HCT116 (cell line): ENCODE data around the gene CALD1. TPM values are rescaled to one million over a fixed set of nuclear protein-coding genes. Genes with fewer than 3 reads are reported as not detected.
A peak's percentile ranks its signal among the peaks of the same experiment; 100 is the strongest.

Source experiments
- ATAC-seq: fragments of 200-7000 bp; cut with Tn5 transposase; 2 replicates; pipeline ENCODE4 v1.9.1; 2020; ENCODE audit warnings: mild to moderate bottlenecking, moderate library complexity
- BruUV-seq: library from RNA; stranded (reverse); fragments of 400-500 nt; replicated peaks from 2 replicates; lab custom pipeline; 2021; lab: Mats Ljungman, UMichigan
- CTCF ChIA-PET: fragments of 300-600 bp; sonication (Branson Sonifier 250); formaldehyde crosslinking; loops from one replicate; lab custom pipeline; 2021; ENCODE audit warnings: antibody characterized with exemption; lab: Charles Lee
- POLR2A ChIA-PET: fragments of 300-600, 350-600 bp; sonication (Branson Sonifier 250); formaldehyde crosslinking; loops from one replicate; lab custom pipeline; 2021; ENCODE audit warnings: antibody characterized with exemption; lab: Charles Lee
- RAD21 ChIA-PET, 2 experiments: fragments of 300-600 bp; sonication (Branson Sonifier 250); formaldehyde crosslinking; loops; one replicate each; lab custom pipeline; 2023; ENCODE audit warnings: low total read pairs in 2 of 2; ENCODE audit not compliant: uncharacterized antibody in 2 of 2, unreplicated experiment in 2 of 2, low non-redundant PET in 1 of 2; lab: Charles Lee
- DNase-seq: peaks from one replicate; pipeline ENCODE4 v3.0.0-alpha.2; 2010; ENCODE audit warnings: low read depth, low spot score
- H2AFZ ChIP-seq: fragments of 200-600 bp; shearing (Covaris generic), sonication (generic); 2 replicates; pipeline ENCODE4 v1.6.1; 2017; ENCODE audit warnings: low read depth, mixed run types, mixed read lengths, antibody characterized with exemption, low read length; ENCODE audit not compliant: poor library complexity, severe bottlenecking
- H3K27ac ChIP-seq: 2 replicates; pipeline ENCODE4 v1.5.1; 2012; ENCODE audit warnings: low read depth, low read length
- H3K27me3 ChIP-seq: fragments of 200-600 bp; sonication (generic); 2 replicates; pipeline ENCODE4 v1.6.1; 2016; ENCODE audit warnings: mixed run types, low read length, mixed read lengths; ENCODE audit not compliant: insufficient read depth
- H3K36me3 ChIP-seq, 2 experiments: fragments of 200-500 bp in 1 of 2; fragments of 200-600 bp in 1 of 2; sonication (Bioruptor generic) in 1 of 2; sonication (generic) in 1 of 2; 2 replicates each; pipeline versions ENCODE4 v1.5.1 to v1.6.1; 2014 to 2016; ENCODE audit warnings: low read length in 2 of 2, inconsistent platforms in 1 of 2, mixed read lengths in 1 of 2, mixed run types in 1 of 2; ENCODE audit not compliant: insufficient read depth in 2 of 2, control insufficient read depth in 1 of 2
- H3K4me1 ChIP-seq, 2 experiments: fragments of 200-600 bp in 1 of 2; sonication (generic) in 1 of 2; 2 replicates each; pipeline versions ENCODE4 v1.5.1 to v1.6.1; 2012 to 2017; ENCODE audit warnings: low read length in 2 of 2, inconsistent platforms in 1 of 2, mild to moderate bottlenecking in 1 of 2, mixed read lengths in 1 of 2, mixed run types in 1 of 2, moderate library complexity in 1 of 2; ENCODE audit not compliant: insufficient read depth in 2 of 2, control insufficient read depth in 1 of 2
- H3K4me2 ChIP-seq: fragments of 200-600 bp; sonication (generic); 2 replicates; pipeline ENCODE4 v1.6.1; 2017; ENCODE audit warnings: mixed run types, low read length, mixed read lengths
- H3K4me3 ChIP-seq, 2 experiments: fragments of 200-600 bp in 1 of 2; sonication (generic) in 1 of 2; replicated peaks in 1 of 2; 2 replicates each; pipeline ENCODE4 v1.5.1; 2011 to 2016; ENCODE audit warnings: low read length in 2 of 2, control low read depth in 1 of 2, low read depth in 1 of 2, mild to moderate bottlenecking in 1 of 2, mixed read lengths in 1 of 2, mixed run types in 1 of 2
- H3K79me2 ChIP-seq: fragments of 200-600 bp; sonication (generic); 2 replicates; pipeline ENCODE4 v1.6.1; 2017; ENCODE audit warnings: mild to moderate bottlenecking, mixed run types, low read length, moderate library complexity, mixed read lengths; ENCODE audit not compliant: insufficient read depth
- H3K9ac ChIP-seq: fragments of 200-600 bp; sonication (generic); 2 replicates; pipeline ENCODE4 v1.6.1; 2016; ENCODE audit warnings: low read length, mixed read lengths
- H3K9me2 ChIP-seq: fragments of 200-600 bp; sonication (generic), shearing (Covaris generic); 2 replicates; pipeline ENCODE4 v1.6.1; 2017; ENCODE audit warnings: mixed run types, mild to moderate bottlenecking, moderate library complexity; ENCODE audit not compliant: insufficient read depth
- H3K9me3 ChIP-seq, 2 experiments: fragments of 200-500 bp in 1 of 2; fragments of 200-600 bp in 1 of 2; sonication (Bioruptor generic) in 1 of 2; sonication (generic) in 1 of 2; 2 replicates each; pipeline ENCODE4 v1.6.1; 2014 to 2017; ENCODE audit warnings: low read length in 2 of 2, mixed read lengths in 2 of 2, inconsistent platforms in 1 of 2, low read depth in 1 of 2, mild to moderate bottlenecking in 1 of 2, mixed run types in 1 of 2, moderate library complexity in 1 of 2; ENCODE audit not compliant: control insufficient read depth in 1 of 2, insufficient read depth in 1 of 2
- H4K20me1 ChIP-seq: fragments of 200-600 bp; sonication (generic), shearing (Covaris generic); 2 replicates; pipeline ENCODE4 v1.6.1; 2017; ENCODE audit warnings: mixed run types, mild to moderate bottlenecking, moderate library complexity; ENCODE audit not compliant: insufficient read depth
- CTCF ChIP-seq, 3 experiments: fragments of 200-600 bp in 1 of 3; sonication (generic) in 1 of 3; IDR thresholded peaks in 2 of 3; conservative IDR thresholded peaks in 1 of 3; 2 replicates each; pipeline ENCODE4 v1.5.1; 2012 to 2017; ENCODE audit warnings: low read depth in 2 of 3, low read length in 2 of 3, antibody characterized with exemption in 1 of 3, borderline replicate concordance in 1 of 3, control low read depth in 1 of 3, mild to moderate bottlenecking in 1 of 3, mixed read lengths in 1 of 3, mixed run types in 1 of 3, moderate library complexity in 1 of 3; ENCODE audit not compliant: insufficient read depth in 1 of 3
- EGR1 ChIP-seq: IDR thresholded peaks from 2 replicates; pipeline ENCODE4 v1.6.1; 2012; ENCODE audit warnings: low read depth
- ELF1 ChIP-seq: IDR thresholded peaks from 2 replicates; pipeline ENCODE4 v1.6.1; 2012; ENCODE audit warnings: low read depth, borderline replicate concordance
- EZH2 ChIP-seq: fragments of 200-600 bp; sonication (generic); IDR thresholded peaks from 2 replicates; pipeline ENCODE4 v1.6.1; 2017; ENCODE audit warnings: antibody characterized with exemption, mixed run types
- FOSL1 ChIP-seq: IDR thresholded peaks from 2 replicates; pipeline ENCODE4 v1.6.1; 2012; ENCODE audit warnings: low read depth
- RAD21 ChIP-seq: IDR thresholded peaks from 2 replicates; pipeline ENCODE4 v1.6.1; 2012; ENCODE audit warnings: low read depth, mild to moderate bottlenecking
- REST ChIP-seq: IDR thresholded peaks from 2 replicates; pipeline ENCODE4 v1.6.1; 2012; ENCODE audit warnings: low read depth
- SRF ChIP-seq: IDR thresholded peaks from 2 replicates; pipeline ENCODE4 v1.6.1; 2012; ENCODE audit warnings: low read depth
- YY1 ChIP-seq: IDR thresholded peaks from 2 replicates; pipeline ENCODE4 v1.6.1; 2011; ENCODE audit warnings: low read length, low read depth, moderate library complexity, mild to moderate bottlenecking; ENCODE audit not compliant: insufficient replicate concordance; ENCODE audit errors: extremely low read depth
- ZFX ChIP-seq: fragments of 450-650 bp; IDR thresholded peaks from 2 replicates; pipeline ENCODE4 v1.6.1; 2017
- intact Hi-C: fragments of 100-400 bp; cut with micrococcal nuclease; formaldehyde crosslinking; loops from 2 replicates; pipeline ENCODE4 v1.10.0; 2022
- total RNA-seq: library from RNA; stranded (reverse); gene quantifications from one replicate; pipeline ENCODE4 v1.2.1, GENCODE V29; 2021; ENCODE audit not compliant: unreplicated experiment

The CALD1 gene
- total RNA-seq, 1 experiment from 2014 or later: 66.8 TPM

GRCh38 chr7:134750083-134751062 is 29.1 kb upstream of the CALD1 start:
- intact Hi-C loops: loop anchor here (10.0 kb wide), 1 partner anchor 204 kb away; no protein-coding TSS in a partner anchor
- no peaks in the 10 kb centered on the region for H3K9me3 ChIP-seq
- H2AFZ ChIP-seq: no peak overlapping the region
- no peaks in the 10 kb centered on the region for H3K9me2 ChIP-seq
- no peak for TF ChIP-seq REST
- TF ChIP-seq EZH2: no peak
- no peak for TF ChIP-seq ZFX
- peak; percentile 41 to 89 (median 89); a peak in 5 of 6 replicates for TF ChIP-seq CTCF (IDR thresholded peaks at IDR 0.05 in 2 of 3, conservative IDR thresholded peaks at IDR 0.05 in 1 of 3; ENCODE audit: borderline replicate concordance in 1 of 3, insufficient read depth in 1 of 3, low read depth in 2 of 3, low read length in 2 of 3)
- TF ChIP-seq RAD21: peak; percentile 51
- TF ChIP-seq EGR1: no peak
- no peak for TF ChIP-seq FOSL1
- no peak for TF ChIP-seq ELF1
- TF ChIP-seq SRF: no peak
- no peak for TF ChIP-seq YY1
- TF ChIP-seq, all 23 proteins: peak for 2
- no peak overlapping the region for H3K27ac ChIP-seq
- POLR2A ChIA-PET: no interaction called here
- no peak overlapping the region for H3K4me2 ChIP-seq
- BruUV-seq: no TSS peak
- no peaks in the 10 kb centered on the region for H3K27me3 ChIP-seq
- H3K9ac ChIP-seq: no peak overlapping the region
- no peaks in the 10 kb centered on the region for H3K4me1 ChIP-seq
- CTCF ChIA-PET: interaction anchor here (0.6 to 1.0 kb wide), 2 partner anchors 9 to 26 kb away, joined by 3 read pairs; no protein-coding TSS in a partner anchor
- no peaks in the 10 kb centered on the region for H3K36me3 ChIP-seq
- H3K79me2 ChIP-seq: no peaks in the 10 kb centered on the region
- H4K20me1 ChIP-seq: no peaks in the 10 kb centered on the region
- RAD21 ChIA-PET: no interaction called here
- DNase-seq (peak; percentile 51), ATAC-seq (peak; percentile 99)
- H3K4me3 ChIP-seq: no peak overlapping the region
